Stimulated activated CD4-positive, alpha-beta T cell treated with anti-CD3 and anti-CD28 coated beads, Interleukin-2, amount 100 ng/mL, for 4 hours (primary cell): ENCODE measurements around the gene PTPRG.

Experiments used
- DNase-seq: peaks from one replicate; pipeline ENCODE4 v3.0.0-alpha.2; 2020; ENCODE audit warnings: low read depth

The PTPRG gene

DNA sequence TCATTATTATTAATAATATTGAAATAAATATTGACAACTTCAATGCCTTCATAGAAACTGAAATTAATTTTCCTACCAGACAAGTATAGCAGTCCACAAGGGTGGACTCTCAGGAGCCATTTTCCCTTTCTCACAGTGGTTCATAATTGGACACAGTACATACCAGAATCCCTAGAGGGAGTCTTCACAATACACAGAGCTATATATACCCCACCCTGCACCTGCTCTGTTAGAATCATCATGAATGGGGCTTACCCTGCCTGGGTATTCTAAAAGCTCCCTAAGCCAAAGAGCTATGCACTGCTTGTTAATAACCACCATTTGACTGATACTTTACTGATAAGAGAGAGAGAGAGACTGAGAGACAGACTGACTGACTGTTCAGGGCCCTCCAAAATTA is 677.1 kb downstream of the PTPRG start:
- no peak for DNase-seq

GRCh38 chr3:62241279-62241678 is 679.9 kb downstream of the PTPRG start:
- no peak for DNase-seq

DNA sequence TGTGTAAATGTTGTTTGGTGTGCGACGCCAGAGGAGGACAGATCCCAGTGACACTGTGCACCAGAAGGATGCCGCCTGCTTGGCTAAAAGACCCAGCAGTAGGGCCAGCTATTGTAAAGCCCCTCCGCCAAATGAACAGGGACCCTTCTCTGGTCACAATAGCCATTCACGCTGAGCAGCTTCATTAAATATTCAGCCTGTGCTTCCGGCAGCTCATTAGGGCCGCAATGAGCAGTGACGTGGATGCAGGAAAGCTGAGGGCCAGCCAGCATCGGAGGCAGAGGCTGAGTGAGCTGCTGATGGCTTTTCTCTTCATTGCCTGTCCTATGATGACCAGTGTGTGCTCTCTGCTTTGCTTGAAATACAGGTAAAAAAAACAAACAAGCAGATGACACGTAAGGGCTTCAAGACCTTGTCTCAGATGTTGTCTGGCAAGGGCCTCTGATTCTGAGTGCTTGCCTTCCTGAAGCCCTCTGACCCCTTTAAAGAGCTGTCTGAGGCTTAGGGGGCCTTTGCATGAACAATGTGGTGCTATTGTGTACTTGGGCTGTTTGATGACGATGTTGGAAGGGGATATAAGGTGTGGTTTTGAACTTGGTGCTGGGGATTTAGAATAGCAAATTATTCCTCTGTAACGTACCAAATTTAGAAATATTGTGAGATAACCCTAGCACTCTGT is 681.6 kb downstream of the PTPRG start:
- no peak for DNase-seq

DNA sequence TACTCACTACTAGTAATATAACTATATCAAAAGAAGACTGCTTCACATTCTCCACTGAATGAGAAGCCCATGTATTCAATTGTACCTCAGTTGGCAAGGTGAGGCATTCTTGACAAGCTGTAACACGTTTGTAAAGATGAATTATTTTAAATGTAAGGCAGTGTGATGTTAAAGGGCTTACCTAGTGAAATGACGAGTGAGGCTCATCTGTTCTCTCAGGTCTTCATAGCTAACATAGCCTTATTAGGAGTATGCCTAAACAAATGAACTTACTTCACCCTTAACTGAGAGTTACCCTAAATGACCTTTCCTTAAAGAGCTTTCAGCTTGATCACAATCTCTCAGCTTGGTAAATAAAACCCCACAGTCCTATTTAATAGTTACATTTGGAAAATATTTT is 684.7 kb downstream of the PTPRG start:
- no peak for DNase-seq

GRCh38 chr3:62246985-62247384 is 685.6 kb downstream of the PTPRG start:
- no peak for DNase-seq

- DNase-seq: no peak
Observed at GRCh38 chr3:62248734-62249483, 687.5 kb downstream of the PTPRG start.

DNA sequence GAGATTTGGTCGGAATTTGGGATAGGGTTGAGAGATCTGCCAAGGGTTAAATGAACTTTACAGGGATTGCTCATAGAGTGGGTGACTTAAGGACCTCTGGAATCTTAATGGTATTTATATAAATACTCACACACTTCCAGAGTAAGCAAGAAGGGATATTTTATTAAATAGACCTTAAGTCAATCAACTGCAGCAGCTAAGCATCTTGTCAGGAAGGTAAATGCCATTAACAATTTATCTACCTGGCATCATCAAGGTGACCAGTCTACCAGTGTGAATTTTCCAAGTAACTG is 688.1 kb downstream of the PTPRG start:
- DNase-seq: no peak

DNA sequence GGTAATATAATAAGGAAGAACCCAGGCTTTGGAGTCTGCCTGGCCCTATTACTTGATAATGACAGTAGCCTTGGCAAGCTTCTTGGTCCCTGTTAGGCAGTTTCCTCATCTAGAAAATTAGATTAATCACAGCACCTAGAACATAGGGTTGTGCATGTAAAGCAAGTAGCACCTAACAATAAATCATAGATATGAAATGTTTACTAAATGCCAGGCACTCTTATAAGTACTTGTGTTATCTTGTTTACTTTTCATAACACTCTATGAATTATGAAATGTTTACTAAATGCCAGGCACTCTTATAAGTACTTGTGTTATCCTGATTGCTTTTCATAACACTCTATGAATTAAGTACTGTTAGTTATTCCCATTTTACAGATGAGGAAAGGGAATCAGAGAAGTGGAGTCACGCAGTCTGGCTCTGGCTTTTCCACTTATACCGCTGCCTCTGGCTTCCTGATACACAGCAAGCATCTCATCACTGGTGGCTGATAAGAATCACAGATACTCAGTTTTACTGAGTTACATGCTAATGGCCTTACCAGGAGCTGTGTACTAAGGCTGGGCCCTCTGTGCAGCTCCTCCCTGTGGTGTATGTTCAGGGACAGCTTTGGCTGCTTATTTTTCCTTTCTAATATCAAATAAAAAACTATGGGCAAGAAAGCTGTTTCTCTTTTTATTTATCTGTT is 688.6 kb downstream of the PTPRG start:
- no peak for DNase-seq

- DNase-seq: no peak
Observed at GRCh38 chr3:62252438-62253157, 691.2 kb downstream of the PTPRG start.

DNA sequence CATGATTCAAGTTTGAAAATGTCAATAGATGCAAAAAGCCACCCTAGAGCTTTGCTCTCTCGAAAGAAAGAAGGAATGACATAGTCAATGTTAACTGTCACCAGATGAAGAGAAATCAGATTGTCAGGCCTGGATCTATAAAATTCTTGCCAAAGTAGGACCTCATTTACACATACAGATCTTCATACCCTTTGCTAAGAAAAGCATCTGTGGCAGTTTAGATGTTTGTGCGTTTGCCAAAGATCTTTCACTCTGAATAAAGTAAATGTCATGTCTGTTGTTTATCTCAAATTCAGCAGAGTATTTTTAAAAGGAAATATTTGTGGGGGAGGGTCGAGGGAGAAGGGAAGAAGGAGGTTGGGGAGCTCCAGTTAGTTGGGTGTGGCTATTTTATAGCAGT is 692.6 kb downstream of the PTPRG start:
- DNase-seq: no peak

DNA sequence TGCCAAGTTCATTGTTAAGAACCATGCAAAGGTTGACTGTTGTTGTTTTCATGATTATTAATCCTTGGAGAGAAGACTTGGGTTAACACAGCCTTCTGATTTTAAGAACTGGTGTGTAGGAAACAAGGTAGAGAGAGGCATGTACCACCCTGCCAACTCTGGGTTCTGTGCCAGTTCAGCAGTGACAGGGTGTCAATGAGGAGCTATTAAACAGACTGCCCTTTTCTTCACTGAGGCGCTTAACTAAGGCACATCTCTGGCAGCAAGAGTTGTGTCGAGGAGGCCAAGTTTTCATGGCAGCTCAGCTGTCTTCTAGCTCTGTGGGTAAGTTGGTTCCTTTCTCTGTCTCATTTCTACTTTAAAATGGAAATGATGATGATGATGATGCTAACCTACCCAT is 694.4 kb downstream of the PTPRG start:
- no peak for DNase-seq

DNA sequence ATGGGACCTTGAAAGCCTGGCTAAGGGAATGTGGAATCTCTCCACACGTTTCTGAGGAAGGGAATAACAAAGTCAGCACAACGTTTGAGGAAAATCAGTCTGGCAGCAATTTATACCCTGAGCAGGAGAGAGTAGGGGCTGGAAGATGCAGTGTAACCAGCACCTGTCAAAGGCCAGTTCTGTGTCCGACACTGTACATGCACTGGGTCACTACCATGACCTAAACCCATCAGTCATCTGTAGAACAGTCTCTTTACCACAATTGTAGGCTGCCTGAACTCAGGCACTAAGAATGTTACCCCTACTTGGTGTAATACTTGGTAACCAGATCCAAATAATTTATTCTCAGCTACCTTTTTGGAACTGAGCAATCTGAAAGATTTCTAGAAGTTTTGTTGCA is 698.6 kb downstream of the PTPRG start:
- no peak for DNase-seq

- no peak for DNase-seq
Observed at GRCh38 chr3:62260655-62261054, 699.3 kb downstream of the PTPRG start.

DNA sequence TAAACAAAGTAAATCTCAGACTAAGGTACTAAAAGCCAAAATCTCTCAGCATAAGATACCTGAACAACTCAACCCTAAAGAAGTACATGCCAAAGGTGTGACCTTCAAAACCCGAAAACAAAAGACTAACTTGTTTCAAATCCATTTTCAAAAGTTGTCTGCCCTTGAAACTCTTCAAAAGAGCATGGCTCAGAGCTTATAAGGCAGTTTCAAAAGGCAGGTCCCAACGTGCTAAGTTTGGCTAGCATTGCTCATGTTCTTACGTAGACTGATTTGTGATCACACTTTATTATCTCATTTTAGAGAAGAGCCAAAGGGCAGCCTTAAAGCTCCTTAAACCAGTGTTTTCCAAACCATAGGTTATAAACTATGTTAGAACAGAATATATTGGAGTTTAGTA is 699.8 kb downstream of the PTPRG start:
- DNase-seq: no peak

DNA sequence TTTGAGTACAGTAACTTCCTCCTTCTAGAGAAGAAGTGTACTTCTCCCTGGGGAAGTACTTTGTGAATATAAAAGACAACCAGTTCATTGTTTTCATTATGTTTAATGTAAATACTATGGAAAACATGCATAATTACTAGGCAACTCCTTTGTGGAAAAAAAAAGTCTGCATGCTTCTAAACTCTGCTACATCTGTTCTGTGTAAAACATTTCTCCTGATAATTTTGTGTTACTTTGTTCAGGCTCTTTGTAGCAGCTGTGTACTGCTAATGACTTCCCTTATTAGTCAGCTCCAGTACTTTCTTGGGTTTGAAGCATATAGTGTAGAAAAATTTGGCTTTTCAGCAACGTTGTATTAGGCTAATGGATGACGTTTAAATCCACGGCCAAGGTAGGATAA is 700.4 kb downstream of the PTPRG start:
- no peak for DNase-seq

DNA sequence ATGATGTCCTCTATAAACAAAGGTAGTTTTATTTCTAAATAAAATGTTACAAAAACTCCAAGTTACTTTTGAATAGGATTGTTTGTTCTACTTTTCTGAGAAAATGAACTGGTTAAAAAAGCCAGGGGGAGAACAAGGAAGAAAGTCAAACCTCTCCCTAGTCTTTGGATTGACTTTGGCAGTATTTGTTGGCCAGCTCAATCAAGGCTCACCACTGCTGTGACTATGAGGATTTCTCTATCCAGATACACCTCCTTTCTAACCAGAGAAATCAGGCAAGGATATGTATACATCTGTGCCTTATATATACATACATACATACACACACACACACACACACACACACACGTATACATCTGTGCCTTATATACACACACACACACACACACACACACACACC is 704.2 kb downstream of the PTPRG start:
- DNase-seq: no peak

DNA sequence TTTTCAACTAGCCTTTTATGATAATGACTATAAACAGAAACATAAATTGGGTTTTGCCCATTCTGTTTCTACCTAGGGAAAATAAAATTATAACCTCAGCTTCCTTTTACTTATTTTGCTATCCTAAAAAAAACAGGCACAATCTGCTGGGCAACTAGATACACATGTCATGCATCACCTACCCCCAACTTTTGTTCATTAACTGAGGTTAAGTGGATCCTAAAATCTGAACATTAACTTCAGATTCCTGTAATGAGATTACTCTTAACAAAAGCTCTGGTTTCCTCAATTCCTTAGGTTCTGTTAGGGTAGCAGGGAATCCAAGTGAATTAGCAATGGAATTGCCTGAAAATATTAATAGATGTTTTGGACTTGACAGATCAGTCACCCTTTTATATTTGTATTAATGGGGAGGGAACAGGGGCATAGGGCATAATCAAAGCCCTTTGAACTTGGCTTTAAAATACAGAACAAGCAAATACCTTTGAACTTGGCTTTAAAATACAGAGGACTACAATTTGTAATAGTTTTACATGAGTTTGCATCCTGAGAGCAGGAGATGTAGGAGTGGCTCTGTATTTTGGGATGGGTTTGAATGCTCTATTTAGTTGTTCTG is 705.4 kb downstream of the PTPRG start:
- no peak for DNase-seq

DNA sequence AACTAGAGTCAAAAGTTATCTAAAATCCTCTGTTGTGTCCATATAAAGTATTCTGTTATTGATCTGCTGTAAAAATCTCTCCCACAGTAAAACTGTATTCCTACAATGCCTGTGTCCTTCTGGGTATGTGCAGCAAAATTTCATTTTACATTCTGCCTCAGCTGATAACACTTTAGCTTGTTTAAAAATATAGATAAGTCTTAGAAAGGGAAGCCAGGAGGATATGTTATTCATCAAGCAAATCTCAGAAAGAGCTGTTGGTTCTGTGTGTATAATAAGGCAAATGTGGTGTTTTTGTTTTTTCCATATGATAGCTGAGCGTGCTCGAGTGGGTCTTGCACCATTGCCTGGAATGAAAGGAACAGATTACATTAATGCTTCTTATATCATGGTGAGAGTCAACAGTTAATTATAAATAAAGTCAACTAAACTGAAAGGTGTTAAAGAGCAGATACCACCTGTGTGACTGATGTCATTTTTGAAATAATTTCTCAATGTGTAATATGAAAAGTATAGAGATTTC is 715.3 kb downstream of the PTPRG start:
- DNase-seq: no peak

GRCh38 chr3:62277450-62277849 is 716.1 kb downstream of the PTPRG start:
- DNase-seq: no peak

GRCh38 chr3:62277986-62278385 is 716.6 kb downstream of the PTPRG start:
- DNase-seq: no peak

GRCh38 chr3:62281726-62282125 is 720.4 kb downstream of the PTPRG start:
- no peak for DNase-seq

- DNase-seq: no peak
Observed at GRCh38 chr3:62284442-62284841, 723.1 kb downstream of the PTPRG start.
